ENCODE measurements around the gene SNAP91.

GRCh38 chr6:83597051-83597450 is 111.8 kb downstream of the SNAP91 start:
- TF ChIP-seq CTCF (IDR thresholded peaks at IDR 0.05; ENCODE audit: control extremely low read depth in 1 of 3, insufficient read depth in 1 of 3, low read depth in 1 of 3, low read length in 3 of 3) (no peak), RFX5 (IDR thresholded peaks at IDR 0.05; ENCODE audit: borderline replicate concordance, low read depth, low read length) (no peak), ATF3 (IDR thresholded peaks at IDR 0.05; ENCODE audit: insufficient read depth, low read depth, low read length) (no peak), KDM1A (IDR thresholded peaks at IDR 0.05; ENCODE audit: borderline replicate concordance, low read length) (no peak), JUN (IDR thresholded peaks at IDR 0.05; ENCODE audit: low read depth, low read length) (no peak), GTF2F1 (IDR thresholded peaks at IDR 0.05; ENCODE audit: borderline replicate concordance, low read depth, low read length) (no peak), EZH2 (IDR thresholded peaks at IDR 0.05; ENCODE audit: low read depth, low read length, severe bottlenecking) (no peak), EGR1 (IDR thresholded peaks at IDR 0.05; ENCODE audit: borderline replicate concordance, low read depth, low read length) (no peak), CBX8 (IDR thresholded peaks at IDR 0.05; ENCODE audit: borderline replicate concordance, low read depth, low read length) (no peak), TAF7 (optimal IDR thresholded peaks at IDR 0.05; ENCODE audit: borderline replicate concordance, low read depth, low read length) (no peak), USF2 (IDR thresholded peaks at IDR 0.05; ENCODE audit: low read length) (no peak), GABPA (IDR thresholded peaks at IDR 0.05; ENCODE audit: borderline replicate concordance, insufficient read depth, low read length) (no peak), RNF2 (IDR thresholded peaks at IDR 0.05; ENCODE audit: borderline replicate concordance, low read depth, low read length, missing control alignments, poor library complexity, severe bottlenecking) (no peak)
